GM18858 (cell line): ENCODE results near the gene SIGLEC9.

Experiments used
- ATAC-seq: cut with Tn5 transposase; IDR thresholded peaks from one replicate; pipeline ENCODE4 v1.9.1; 2021; ENCODE audit not compliant: unreplicated experiment

SIGLEC9 gene

GRCh38 chr19:51124729-51125128, at the start of gene SIGLEC9:
TSS of gene SIGLEC9 (plus strand) at chr19:51124906. CDS start at chr19:51124975, 69 bp downstream.
- no peak for ATAC-seq

DNA sequence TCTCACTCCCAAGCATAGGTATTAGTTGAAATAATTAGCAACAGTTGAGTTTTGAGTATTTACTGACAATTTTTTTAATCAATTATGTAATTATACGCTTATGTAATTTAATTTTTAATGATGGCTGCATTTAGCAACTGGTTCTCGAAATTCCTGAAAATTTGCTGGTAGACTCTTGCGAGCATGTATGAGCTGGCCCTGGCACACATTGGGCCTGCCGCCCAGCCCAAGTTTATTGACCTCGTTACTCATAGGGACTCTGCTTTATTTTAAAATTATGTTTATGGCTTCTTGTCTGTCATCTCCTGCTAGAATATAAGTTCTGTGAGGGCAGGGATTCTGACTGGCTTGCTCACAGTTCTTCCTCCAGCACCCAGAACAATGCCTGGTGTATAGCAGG, 48.7 kb upstream of the SIGLEC9 start:
- ATAC-seq, result no peak

GRCh38 chr19:51076631-51077213, 48.0 kb upstream of the SIGLEC9 start:
- ATAC-seq, result no peak

- ATAC-seq, result no peak
Measured at GRCh38 chr19:51078104-51078503, 46.6 kb upstream of the SIGLEC9 start.

DNA sequence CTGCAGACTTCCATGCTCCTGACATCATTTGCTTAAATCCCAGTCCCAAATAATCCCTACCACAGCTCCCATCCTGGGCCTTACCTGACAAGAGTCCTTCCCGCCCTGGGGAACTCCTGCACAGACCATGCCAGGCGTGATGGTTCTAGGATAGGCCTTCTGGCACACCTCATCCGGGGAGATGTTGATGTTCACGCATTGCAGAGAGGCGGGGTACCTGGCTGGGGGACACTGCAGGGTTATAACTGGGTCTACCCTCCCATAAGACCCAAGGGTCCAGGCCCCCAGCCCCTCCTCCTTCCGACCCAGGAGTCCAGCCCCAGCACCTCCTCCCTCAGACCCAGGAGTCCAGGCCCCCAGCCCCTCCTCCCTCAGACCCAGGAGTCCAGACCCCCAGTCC, 46.0 kb upstream of the SIGLEC9 start:
- no peak for ATAC-seq

- ATAC-seq, result no peak
Measured at GRCh38 chr19:51079481-51080110, 45.1 kb upstream of the SIGLEC9 start.

DNA sequence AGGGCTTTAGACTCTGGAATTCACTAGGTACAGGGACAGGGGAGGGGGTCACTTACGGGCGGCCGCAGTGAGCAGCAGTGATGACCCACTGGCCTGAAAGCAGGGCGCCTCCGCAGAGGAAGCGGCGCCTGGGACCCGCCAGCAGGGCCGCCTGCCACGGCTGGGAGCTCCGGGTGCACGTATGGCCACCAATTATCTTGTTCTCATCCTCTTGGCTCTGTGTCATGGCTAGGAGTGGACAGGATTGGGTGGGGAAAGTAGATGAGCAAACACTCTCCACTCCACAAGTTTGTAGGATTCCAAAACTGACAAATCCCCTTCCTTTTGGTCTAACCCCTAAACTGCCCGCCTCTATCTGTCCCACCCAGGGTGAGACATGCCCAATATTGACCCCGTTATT, 43.2 kb upstream of the SIGLEC9 start:
- no peak for ATAC-seq

GRCh38 chr19:51082611-51083010, 42.1 kb upstream of the SIGLEC9 start, which contains the start of gene KLK14:
TSS of gene KLK14 (minus strand) at chr19:51082887. CDS start at chr19:51082614, 273 bp downstream.
- ATAC-seq, result no peak

- no peak for ATAC-seq
Measured at GRCh38 chr19:51083181-51083580, 41.5 kb upstream of the SIGLEC9 start.

DNA sequence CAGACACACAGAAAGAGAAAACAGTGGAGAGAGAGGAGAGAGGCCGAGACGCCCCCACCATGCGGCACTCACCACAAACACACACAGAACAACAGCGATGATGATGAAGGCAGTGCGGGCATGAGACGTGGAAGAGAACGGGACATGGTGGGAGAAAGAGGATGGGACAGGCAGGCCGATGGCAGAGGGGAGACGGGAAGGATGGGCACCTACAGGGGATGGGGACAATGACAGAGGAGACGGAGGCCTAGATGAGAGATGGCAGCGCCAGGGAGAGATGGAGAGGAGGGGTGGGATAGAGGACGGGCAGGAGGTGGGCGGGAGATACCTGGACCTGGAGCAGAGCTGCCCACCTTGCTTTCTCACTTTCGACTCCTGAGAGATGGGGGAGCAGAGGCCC, 40.9 kb upstream of the SIGLEC9 start:
- ATAC-seq, result no peak

DNA sequence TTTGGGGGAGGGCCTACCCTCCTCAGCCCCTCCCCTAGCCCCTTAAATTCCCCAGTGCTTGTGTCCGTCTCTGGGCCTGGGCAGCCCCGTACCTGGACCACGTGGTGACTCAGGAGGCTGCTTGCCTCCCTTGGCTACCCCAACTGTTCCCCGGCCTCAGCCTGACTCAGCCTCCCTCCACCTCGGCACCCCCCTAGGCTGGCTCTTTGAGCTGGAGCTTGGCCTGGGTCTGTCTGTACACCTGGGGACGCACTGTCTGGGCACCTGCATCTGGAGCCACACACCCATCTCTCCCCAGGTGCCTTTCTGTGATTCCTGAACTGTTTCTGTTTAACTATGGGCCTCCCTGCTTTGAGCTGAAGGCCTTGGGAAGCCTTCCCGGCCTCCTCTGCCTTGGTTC, 40.2 kb upstream of the SIGLEC9 start:
- ATAC-seq, result no peak

- ATAC-seq, result no peak
Measured at GRCh38 chr19:51086153-51086850, 38.4 kb upstream of the SIGLEC9 start.

- ATAC-seq, result no peak
Measured at GRCh38 chr19:51089786-51090185, 34.9 kb upstream of the SIGLEC9 start.

DNA sequence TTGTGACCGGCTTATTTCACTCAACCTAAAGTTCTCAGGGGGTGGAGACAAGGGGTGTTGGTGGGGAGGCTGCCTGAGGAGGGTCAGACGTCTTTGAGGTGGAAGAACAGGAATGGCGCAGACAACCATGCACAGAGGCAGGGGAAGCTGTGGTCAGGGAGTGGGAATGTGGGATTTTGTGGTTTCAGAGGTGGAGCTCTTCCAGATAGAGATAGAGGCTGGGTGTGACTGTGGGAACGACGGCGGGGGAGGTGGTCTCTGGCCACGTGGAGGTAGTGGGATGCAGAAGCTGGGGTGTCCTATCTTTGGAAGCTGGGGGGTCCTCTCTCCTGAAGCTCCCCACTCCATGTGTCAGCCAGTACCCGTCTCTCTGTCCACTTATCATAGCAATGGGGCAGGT, 34.2 kb upstream of the SIGLEC9 start:
- ATAC-seq, result no peak

GRCh38 chr19:51091126-51091525, 33.6 kb upstream of the SIGLEC9 start:
- ATAC-seq, result no peak

DNA sequence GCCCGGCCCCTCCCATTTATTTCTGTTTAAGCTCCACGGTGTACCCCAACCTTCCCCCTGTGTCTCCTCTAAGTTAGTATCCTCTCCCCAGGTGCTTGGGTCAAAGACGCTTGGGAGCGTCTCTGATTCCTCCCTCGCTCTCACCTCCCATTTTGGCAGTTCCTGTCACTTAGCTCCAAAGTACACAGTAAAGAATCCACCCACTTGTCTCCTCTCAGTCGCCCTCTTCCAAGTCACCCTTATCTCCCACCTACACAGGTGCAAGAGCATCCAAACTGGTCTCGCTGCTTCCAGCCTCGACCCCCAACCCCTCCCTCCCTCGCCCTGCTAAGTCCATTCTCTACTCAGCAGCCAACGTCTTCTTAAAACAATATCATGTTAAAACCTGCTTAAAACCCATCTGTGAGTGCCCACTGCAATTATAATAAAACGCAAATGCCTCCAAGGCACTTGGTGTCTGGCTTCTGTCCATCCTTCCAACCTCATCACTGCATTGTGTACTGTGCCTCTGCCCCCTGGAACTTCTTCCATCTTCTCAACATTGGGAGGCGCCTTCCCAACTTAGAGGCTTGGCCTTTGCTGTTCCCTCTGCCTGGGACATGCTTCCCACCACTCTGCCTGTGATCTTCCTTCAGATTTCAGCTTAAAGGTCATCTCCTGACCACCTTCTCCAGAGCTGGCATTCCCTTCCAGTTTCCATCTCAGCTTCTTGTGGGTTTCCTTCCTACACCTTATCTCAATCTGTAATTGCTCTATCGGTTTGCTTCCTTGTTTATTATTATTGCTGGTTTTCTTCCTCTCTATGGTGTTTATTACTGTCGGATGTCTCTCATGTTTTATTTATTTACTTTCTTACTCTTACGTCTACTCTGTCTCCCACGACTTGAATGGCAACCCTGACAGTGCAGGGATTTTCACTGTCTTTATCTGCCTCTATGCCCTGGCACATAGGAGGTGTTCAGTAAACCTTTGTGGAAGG, 32.5 kb upstream of the SIGLEC9 start:
- ATAC-seq, result no peak

DNA sequence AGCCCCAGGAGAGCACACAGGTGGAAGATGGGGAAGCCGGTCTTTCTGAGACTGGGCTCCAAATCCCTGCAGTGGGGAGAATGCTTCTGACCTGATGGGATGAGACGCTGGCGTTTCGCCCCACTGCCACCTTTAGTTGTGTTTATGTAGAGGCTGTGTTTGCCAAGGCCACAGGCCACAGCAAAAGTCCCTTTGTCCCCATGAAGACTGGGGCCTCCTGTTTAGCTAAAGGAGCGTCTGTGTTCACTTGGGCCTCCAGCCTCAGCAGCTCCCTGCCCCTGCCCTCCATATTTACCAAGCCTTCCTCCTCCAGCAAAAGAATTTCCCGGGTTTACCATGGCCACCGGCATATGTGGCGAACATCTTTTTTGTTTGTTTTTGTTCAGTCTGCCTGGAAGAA, 31.6 kb upstream of the SIGLEC9 start:
- no peak for ATAC-seq

- no peak for ATAC-seq
Measured at GRCh38 chr19:51093510-51094345, 31.0 kb upstream of the SIGLEC9 start.

GRCh38 chr19:51094696-51095279, 29.9 kb upstream of the SIGLEC9 start:
- ATAC-seq, result no peak
